ENCODE data around the gene NALF2. TPM values are rescaled to one million over a fixed set of nuclear protein-coding genes. Genes with fewer than 3 reads are reported as not detected.

Gene NALF2
- total RNA-seq, 1 experiment from 2014 or later, result 4.7 TPM

DNA sequence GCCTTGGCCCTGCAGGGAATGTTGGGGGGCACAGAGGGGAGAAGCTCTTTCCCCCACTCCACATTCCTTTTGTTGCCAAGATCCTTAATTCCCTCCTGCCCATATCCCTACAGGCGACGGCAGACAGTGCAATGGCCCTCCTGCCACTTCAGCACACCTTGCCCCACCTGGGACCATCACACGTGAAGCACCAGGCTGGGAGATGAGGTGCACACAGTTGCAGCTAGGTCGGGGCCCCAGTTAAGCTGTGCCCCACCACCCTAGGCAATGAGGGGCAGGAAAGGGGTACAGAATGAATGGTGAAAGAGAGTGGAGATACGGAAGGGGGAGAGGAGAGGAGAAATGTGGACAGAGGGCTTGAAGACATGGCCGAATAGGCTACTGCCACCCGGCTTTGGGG, 26.2 kb downstream of the NALF2 start:
- POLR2A ChIA-PET, result no interaction called here
- Mint-ChIP-seq H3K4me3 (ENCODE audit: unreplicated experiment) (no peak overlapping the region), H3K27ac (ENCODE audit: low read depth, unreplicated experiment) (no peak overlapping the region), H3K36me3 (ENCODE audit: insufficient read depth, unreplicated experiment) (no peaks in the 10 kb centered on the region), H3K4me1 (ENCODE audit: insufficient read depth, unreplicated experiment) (no peaks in the 10 kb centered on the region), H3K9me3 (ENCODE audit: unreplicated experiment) (no peaks in the 10 kb centered on the region), H3K27me3 (ENCODE audit: insufficient read depth, unreplicated experiment) (peaks cover 35% of the 10 kb centered on the region)
- TF ChIP-seq, protein P1, sequence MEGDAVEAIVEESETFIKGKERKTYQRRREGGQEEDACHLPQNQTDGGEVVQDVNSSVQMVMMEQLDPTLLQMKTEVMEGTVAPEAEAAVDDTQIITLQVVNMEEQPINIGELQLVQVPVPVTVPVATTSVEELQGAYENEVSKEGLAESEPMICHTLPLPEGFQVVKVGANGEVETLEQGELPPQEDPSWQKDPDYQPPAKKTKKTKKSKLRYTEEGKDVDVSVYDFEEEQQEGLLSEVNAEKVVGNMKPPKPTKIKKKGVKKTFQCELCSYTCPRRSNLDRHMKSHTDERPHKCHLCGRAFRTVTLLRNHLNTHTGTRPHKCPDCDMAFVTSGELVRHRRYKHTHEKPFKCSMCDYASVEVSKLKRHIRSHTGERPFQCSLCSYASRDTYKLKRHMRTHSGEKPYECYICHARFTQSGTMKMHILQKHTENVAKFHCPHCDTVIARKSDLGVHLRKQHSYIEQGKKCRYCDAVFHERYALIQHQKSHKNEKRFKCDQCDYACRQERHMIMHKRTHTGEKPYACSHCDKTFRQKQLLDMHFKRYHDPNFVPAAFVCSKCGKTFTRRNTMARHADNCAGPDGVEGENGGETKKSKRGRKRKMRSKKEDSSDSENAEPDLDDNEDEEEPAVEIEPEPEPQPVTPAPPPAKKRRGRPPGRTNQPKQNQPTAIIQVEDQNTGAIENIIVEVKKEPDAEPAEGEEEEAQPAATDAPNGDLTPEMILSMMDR (IDR thresholded peaks at IDR 0.05; ENCODE audit: unreplicated experiment), result no peak
- DNase-seq (ENCODE audit: unreplicated experiment), result no peak
- intact Hi-C loops (cut with micrococcal nuclease), result no loop called here
- no TSS peak for BruUV-seq (replicated peaks)
- CTCF ChIA-PET, result interaction anchor here (0.6 to 1.3 kb wide), 3 partner anchors 8 to 598 kb away, joined by 3 to 4 read pairs (median 4); no protein-coding TSS in a partner anchor

DNA sequence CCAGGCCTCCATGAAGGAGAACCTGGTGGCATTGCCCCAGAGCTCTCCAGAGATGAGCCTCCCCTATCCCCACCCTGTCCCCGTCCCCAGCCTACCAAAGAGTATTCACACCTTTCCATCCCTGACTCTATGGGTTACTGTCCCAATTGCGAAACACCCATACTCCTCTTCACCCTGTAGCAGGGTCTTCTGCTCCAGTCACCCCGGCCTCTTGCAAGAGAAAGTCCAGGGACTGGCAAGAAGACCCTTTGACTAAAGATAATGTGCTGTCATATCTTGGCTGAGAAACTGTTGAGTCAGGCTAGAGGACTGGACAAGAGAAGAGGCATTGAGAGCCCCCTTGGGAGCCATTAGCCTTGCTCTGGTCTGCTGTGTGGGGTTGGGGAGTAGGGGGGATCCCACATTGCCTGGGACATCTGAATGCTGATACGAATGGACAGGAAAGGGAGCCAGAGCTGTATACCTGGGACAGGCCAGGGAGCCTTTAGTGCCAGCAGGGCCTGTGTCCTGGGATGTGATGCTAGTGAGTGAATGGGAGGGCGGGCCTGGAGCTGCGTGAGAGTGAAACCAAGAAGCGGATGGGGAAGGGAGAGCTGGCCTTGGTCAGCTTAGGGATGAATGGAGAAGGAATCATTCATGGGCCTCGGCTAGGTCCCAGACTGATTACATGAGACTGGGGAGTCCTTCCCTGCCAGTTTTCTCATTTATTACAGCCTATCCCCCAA, 27.1 kb downstream of the NALF2 start:
- BruUV-seq (replicated peaks), result no TSS peak
- H3K9me3 Mint-ChIP-seq (ENCODE audit: unreplicated experiment), result no peaks in the 10 kb centered on the region
- peaks cover 32% of the 10 kb centered on the region for H3K27me3 Mint-ChIP-seq (ENCODE audit: insufficient read depth, unreplicated experiment)
- CTCF ChIA-PET, result no interaction called here
- H3K27ac Mint-ChIP-seq (ENCODE audit: low read depth, unreplicated experiment), result no peak overlapping the region
- no peak for DNase-seq (ENCODE audit: unreplicated experiment)
- H3K4me3 Mint-ChIP-seq (ENCODE audit: unreplicated experiment), result no peak overlapping the region
- no peaks in the 10 kb centered on the region for H3K36me3 Mint-ChIP-seq (ENCODE audit: insufficient read depth, unreplicated experiment)
- POLR2A ChIA-PET, result no interaction called here
- intact Hi-C loops (cut with micrococcal nuclease), result no loop called here
- TF ChIP-seq, protein P1 (IDR thresholded peaks at IDR 0.05; ENCODE audit: unreplicated experiment), result no peak
- H3K4me1 Mint-ChIP-seq (ENCODE audit: insufficient read depth, unreplicated experiment), result no peaks in the 10 kb centered on the region

DNA sequence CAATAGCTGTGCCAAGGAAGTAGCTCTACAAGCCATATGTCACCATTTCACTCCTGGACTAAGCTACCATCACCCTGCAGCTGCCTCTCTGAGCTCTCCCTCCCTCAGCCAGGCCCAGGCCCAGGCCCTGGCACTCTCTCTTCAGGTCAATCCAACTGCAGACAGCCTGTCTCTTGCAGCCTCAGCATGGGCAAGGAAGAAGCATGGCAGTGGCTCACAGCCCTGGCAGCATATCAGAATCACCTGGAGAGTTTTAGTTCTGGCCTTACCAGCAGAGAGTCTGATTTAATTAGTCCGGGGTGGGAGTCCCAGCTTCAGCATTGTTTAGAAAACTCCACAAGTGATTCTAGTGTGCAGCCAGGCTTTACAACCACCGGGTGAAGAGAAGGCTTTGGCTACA, 31.5 kb downstream of the NALF2 start:
- peaks cover 31% of the 10 kb centered on the region for H3K27me3 Mint-ChIP-seq (ENCODE audit: insufficient read depth, unreplicated experiment)
- H3K4me3 Mint-ChIP-seq (ENCODE audit: unreplicated experiment), result no peak overlapping the region
- H3K4me1 Mint-ChIP-seq (ENCODE audit: insufficient read depth, unreplicated experiment), result no peaks in the 10 kb centered on the region
- TF ChIP-seq, protein P1 (IDR thresholded peaks at IDR 0.05; ENCODE audit: unreplicated experiment), result no peak
- no TSS peak for BruUV-seq (replicated peaks)
- H3K36me3 Mint-ChIP-seq (ENCODE audit: insufficient read depth, unreplicated experiment), result no peaks in the 10 kb centered on the region
- intact Hi-C loops (cut with micrococcal nuclease), result loop anchor here (5.0 kb wide), 1 partner anchor 562 kb away; no protein-coding TSS in a partner anchor
- POLR2A ChIA-PET, result no interaction called here
- DNase-seq (ENCODE audit: unreplicated experiment), result no peak
- H3K27ac Mint-ChIP-seq (ENCODE audit: low read depth, unreplicated experiment), result no peak overlapping the region
- no peaks in the 10 kb centered on the region for H3K9me3 Mint-ChIP-seq (ENCODE audit: unreplicated experiment)
- CTCF ChIA-PET, result interaction anchor here (1.6 to 8.3 kb wide), 4 partner anchors 82 to 560 kb away, joined by 9 to 109 read pairs (median 80); partner anchors contain the start of gene EDA

DNA sequence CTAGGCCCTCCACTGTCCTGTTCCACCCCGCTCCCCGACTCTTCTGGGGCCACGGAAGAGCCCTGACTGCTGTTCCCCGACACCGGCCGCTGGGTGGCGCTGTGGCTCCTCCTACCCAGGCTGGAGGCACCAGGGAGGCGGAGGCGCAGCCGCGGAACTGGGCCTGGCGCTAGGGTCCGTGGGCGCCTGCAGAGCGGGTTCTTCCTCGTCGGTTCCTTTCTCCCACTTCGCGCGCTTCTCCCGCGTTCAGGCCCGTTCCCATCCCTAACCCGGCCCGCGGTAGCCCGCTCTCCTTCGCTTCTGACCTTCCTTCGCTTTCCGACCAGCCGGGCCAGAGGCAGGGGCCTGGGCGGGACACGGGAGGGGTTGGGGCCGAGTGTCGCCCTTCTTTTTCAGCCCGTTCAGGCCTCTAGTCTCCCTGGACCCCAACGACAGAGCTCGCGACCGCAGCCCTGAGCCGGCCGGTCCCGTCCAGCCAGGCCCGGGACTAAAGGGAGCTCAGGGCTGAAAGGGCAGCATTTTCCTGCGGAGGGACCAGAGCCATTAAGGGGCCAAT, 34.3 kb downstream of the NALF2 start:
- Mint-ChIP-seq H3K27ac (ENCODE audit: low read depth, unreplicated experiment) (peak overlapping the region; percentile 36), H3K27me3 (ENCODE audit: insufficient read depth, unreplicated experiment) (peaks cover 31% of the 10 kb centered on the region), H3K36me3 (ENCODE audit: insufficient read depth, unreplicated experiment) (no peaks in the 10 kb centered on the region), H3K4me3 (ENCODE audit: unreplicated experiment) (peak overlapping the region; percentile 56), H3K9me3 (ENCODE audit: unreplicated experiment) (no peaks in the 10 kb centered on the region), H3K4me1 (ENCODE audit: insufficient read depth, unreplicated experiment) (no peaks in the 10 kb centered on the region)
- intact Hi-C loops (cut with micrococcal nuclease), result loop anchor here (1.0 to 5.0 kb wide), 4 partner anchors 45 to 559 kb away; no protein-coding TSS in a partner anchor
- BruUV-seq (replicated peaks), result no TSS peak
- POLR2A ChIA-PET, result no interaction called here
- CTCF ChIA-PET, result interaction anchor here (0.5 to 8.3 kb wide), 35 partner anchors 9 to 595 kb away, joined by 3 to 109 read pairs (median 4); partner anchors contain the start of genes EDA and IGBP1
- TF ChIP-seq, protein P1 (IDR thresholded peaks at IDR 0.05; ENCODE audit: unreplicated experiment), result peak; percentile 79
- DNase-seq (ENCODE audit: unreplicated experiment), result peak; percentile 63
